Suprapubic skin (tissue), 4 donors: ENCODE data around the gene NGFR.

ENCODE experiments used
- EP300 ChIP-seq: sonication (generic); formaldehyde crosslinking; IDR thresholded peaks from one replicate; pipeline ENCODE4 v1.6.1; 2017; ENCODE audit warnings: antibody characterized with exemption
- POLR2AphosphoS5 ChIP-seq, 3 donors: sonication (generic); formaldehyde crosslinking; IDR thresholded peaks; one replicate each; pipeline ENCODE4 v1.6.1; 2017; ENCODE audit warnings: antibody characterized with exemption in 3 of 3
- TF ChIP-seq, protein P1 (sequence below), 2 donors: fragments of 200-600 bp in 1 of 2; fragments of 450-650 bp in 1 of 2; sonication (generic) in 1 of 2; IDR thresholded peaks; one replicate each; pipeline ENCODE4 v1.5.1; 2016 to 2019; ENCODE audit warnings: antibody characterized with exemption in 2 of 2, mild to moderate bottlenecking in 1 of 2, moderate library complexity in 1 of 2

DNA sequence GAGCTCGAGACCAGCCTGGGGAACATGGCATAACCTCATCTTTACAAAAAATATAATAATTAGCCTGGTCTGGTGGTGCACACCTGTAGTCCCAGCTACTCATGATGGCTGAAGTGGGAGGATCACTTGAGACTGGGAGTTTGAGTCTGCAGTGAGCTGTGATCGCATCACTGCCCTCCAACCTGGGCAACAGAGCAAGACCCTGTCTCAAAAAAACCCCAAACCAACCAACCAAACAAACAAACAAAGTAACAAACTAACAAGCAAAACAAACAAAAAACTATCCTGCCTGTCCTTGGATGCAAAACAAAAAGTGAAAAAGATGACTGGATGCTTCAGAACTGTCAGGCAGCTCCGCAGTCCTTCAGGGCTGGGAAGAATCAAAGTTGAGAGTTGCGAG, 5.7 kb upstream of the NGFR start:
- TF ChIP-seq, protein P1, sequence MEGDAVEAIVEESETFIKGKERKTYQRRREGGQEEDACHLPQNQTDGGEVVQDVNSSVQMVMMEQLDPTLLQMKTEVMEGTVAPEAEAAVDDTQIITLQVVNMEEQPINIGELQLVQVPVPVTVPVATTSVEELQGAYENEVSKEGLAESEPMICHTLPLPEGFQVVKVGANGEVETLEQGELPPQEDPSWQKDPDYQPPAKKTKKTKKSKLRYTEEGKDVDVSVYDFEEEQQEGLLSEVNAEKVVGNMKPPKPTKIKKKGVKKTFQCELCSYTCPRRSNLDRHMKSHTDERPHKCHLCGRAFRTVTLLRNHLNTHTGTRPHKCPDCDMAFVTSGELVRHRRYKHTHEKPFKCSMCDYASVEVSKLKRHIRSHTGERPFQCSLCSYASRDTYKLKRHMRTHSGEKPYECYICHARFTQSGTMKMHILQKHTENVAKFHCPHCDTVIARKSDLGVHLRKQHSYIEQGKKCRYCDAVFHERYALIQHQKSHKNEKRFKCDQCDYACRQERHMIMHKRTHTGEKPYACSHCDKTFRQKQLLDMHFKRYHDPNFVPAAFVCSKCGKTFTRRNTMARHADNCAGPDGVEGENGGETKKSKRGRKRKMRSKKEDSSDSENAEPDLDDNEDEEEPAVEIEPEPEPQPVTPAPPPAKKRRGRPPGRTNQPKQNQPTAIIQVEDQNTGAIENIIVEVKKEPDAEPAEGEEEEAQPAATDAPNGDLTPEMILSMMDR (IDR thresholded peaks at IDR 0.05), result no peak
- TF ChIP-seq EP300 (no peak), POLR2AphosphoS5 (IDR thresholded peaks at IDR 0.05) (no peak)
